NOMO-1 treated with DMSO at 0.1 percent for 48 hours (cell line): Measurements from ENCODE around the gene PIMREG.

Experiments used
- DNase-seq: peaks from one replicate; lab custom pipeline; 2025; ENCODE audit not compliant: unreplicated experiment; lab: John Stamatoyannopoulos, UW

Gene PIMREG

DNA sequence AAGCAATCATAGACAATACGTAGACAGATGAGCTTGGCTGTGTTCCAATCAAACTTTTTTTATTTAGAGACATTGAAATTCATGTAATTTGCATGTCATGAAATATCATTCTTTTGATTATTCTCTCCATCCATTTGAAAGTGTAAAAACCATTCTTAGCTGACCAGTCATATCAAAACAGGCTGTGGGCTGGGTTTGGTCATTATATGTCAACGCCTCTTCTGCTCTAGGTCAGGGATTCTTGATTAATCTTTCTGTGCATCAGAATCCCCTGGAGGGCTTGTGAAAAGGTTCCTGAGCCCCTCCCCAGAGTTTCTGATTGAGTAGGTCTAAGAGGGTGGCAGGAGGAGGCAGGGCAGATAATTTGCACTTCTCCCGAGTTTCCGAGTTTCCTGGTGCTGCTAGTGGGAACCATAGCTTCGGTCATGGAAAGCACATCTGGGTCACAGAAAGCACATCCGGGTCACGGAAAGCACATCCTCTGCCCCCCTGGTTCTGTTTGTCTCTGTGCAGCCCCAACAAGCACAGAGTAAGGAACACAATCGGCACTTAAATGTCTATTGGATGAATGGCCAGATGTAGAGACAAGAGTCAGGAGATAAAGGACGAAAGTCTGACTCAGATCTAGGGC lies 16.4 kb downstream of the PIMREG start:
- no peak for DNase-seq

DNA sequence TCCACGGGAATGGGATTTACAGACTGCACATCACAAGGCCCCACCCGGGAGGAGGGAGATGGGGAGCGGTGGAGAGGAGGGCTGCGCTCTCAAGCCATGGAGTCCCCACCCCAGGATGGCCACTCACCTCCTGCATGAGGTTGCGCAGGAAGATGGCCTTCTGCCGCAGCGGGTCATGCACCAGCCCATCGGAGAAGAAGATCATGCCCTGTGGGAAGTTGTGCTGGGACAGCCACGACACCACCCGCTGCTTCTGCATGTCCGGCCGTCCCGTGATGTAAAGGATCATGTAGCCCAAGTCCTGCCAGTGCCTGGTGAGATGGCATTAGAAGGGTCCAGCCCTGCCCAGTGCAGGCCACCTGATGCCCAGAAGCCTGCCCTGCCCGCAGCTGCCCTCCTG lies 17.0 kb downstream of the PIMREG start:
- DNase-seq = no peak

DNA sequence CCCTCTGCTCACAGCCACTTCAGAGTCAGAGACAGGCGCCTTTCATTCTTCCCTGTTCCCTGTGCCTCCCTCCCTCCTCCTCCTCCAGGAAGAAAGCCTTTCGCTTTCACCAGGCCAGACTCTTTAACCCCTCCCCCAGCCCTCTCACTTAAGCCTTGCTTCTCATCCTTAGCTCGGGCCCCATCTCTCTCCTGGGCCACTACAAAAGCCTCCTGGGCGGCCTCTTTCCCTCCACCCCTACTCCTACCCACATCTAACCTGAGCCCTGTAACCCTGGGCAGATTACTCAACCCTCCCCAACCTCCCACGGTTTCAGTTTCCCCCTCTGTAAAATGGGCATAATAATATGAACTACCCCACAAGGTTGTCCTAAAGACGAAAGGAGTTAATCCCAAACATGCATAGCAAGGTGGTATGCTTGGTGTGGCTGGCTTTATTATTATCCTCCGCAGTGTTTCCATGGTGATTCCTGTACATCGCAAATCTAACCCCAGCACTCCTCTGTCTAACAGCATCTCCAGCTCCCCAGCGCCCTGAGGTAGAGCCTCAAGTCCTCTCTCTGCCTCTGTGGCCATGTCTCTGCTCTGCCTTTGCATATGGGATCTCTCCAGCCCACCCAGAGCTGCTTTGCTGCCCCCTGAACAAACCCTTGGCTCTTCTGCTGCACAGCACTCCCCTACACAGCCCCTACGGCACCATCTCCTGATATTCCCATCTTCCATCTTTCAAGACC lies 17.7 kb downstream of the PIMREG start:
- DNase-seq = no peak

- no peak for DNase-seq
Observed at GRCh38 chr17:6462692-6463091, 18.4 kb downstream of the PIMREG start.

DNA sequence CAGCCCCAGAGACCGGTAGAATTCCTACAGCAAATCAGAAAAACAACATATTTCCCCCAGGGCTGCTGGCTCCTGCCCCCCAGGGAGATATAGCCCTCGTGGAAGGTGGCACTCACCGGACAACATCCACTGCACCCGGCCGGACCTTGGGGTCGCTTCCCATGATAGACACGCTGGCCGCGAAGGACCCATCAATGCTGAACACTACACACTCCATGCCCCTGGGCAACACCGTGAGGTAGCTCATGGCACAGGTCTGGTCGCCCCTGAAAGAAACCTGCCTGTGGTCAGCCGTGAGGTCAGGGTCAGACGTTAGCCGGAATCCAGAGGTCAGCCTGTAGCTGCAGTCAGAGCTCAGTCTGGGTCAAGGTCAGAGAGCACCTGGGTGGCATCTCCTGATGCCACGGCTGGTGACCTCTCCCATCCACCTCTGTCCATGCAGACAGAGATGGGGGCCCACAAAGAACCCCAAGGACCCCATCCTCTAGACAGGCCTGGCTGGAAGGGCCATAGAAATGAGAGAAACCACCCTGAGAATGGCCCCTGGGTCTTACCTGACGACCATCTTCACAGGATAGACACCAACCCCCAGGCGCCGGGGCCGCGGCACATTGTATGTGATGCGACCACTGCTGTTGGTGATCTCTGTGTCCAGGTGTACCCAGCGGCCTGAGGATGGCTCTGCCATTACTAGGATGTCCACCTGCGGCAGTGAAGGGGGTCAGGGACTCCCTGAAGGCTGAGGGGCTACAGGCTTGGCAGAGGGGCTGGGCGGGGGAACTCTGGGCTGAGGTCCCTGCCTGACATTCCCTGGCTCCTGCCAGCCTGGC lies 19.6 kb downstream of the PIMREG start:
- no peak for DNase-seq

- no peak for DNase-seq
Observed at GRCh38 chr17:6464446-6465041, 20.3 kb downstream of the PIMREG start.

DNA sequence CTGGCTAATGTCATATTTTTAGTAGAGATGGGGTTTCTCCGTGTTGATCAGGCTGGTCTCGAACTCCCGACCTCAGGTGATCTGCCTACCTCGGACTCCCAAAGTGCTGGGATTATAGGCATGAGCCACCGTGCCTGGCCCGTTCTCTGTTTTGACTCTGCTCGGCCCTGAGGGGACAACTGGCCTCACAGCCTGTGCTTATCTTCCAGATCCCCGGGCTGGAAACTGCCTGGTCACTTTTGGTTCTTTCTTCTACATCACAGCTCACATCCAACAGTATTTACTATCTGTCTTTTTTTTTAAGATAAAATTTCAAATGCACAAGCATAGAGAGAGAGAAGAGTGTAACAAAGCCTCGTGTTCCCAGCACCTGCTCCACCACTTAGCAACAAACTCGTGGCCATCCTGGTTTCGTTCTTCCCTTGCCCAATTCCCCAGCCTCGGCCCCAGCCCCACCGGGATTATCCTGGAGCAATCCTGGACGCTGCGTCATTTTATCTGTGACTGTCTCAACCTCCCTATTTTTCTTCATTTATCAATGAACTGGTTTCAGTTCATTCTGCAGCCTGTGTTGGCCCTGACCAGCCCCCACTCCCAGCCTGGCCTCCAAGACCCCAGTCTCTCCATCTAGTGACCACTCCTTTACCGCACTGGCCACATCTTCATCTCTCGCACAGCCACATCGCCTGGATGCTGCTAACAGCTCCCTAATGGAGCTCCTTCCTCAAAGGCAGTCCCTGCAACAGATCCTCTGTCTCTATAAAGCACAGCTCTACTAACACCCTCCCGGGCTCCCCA lies 21.1 kb downstream of the PIMREG start:
- DNase-seq = no peak

DNA sequence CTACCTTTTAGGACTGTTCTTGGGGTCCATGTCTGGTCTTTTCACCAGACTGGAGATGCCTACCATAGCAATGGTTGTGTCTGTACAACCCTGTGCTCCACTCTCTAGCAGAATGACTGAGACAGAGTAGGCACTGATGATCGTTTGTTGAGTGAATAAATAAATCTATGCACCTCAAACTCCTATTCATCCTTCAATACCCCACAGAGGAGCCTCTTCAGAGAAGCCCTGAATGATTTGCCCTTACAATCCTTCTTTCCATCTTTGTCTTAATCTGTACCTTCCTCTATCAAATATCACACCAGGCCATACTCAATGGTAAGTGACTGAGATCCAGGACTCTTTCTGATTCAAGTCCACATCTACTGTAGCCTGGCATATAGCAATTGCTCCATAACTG lies 23.3 kb downstream of the PIMREG start:
- DNase-seq = no peak

DNA sequence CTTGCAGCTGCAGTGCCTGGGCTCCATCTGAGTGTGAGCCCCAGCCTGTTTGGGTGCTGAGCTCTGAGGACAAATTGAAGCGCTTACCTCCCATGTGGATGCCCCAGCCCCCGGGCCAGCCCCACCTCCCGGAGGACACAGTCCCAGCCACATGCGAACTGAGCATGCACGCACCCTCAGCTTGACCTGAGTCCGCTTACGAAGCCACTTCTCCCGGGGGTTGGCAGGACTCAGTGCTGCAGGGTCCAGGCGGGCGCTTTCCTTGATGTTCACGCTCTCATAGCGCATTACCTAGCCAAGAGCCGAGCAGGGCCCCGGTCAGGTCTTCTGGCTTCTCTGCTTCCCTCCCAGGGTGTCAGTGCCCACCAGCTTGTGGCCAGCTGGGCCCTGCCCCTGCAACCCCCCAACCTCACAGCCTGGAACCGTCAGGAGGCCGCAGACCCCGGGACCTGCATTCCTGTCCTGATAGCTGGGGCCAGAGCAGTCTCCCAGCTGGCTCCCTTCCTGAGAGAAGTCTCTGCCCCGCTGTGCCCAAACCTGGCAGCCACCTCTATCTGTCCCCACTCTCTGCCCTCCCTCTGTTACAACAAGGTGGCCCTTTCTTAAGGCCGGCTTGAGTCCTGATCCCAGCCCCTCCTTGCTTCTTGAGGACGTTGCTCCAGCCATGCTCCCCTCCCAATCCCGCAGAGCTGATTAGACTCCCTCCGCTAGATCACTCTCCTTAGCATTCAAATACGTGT lies 24.0 kb downstream of the PIMREG start:
- DNase-seq = no peak

GRCh38 chr17:6470146-6470718 lies 26.0 kb downstream of the PIMREG start:
- DNase-seq = no peak

DNA sequence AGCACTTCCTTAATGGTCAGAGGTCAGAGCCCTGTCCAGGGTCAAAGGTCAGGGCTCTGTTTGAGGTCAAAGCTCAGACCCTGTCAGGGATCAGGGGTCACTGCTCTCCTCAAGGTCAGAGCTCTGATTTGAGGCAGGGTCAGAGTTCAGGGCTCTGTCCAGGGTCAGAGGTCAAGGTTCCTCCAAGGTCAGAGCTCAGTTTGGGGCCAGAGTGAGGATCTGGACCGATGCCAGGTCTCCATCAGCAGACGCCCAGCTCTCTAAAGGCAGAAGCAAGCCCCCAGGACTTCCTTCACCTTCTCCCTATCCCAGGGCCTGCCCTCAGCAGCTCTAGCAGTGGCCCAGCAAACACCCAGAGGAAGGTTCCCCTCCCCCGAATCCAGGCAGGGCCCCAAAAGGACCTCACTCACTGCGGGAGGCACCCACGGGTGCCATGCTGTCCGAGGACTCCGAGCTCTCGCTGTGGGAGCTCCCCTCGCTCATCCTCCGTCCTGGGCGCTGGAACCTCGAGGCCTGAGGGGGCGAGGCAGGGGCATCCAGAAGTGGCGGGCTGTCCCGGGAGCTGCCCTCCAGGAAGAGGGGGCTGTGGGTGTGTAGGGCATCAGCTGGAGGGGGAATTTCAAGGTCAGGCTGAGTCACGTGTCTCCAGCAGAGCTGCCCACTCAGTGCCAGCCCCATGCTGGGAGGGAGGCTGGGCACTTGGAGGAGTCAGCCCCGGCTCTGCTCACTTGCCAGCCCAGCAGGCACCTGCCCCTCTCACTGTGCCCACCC lies 26.7 kb downstream of the PIMREG start:
- DNase-seq = no peak

DNA sequence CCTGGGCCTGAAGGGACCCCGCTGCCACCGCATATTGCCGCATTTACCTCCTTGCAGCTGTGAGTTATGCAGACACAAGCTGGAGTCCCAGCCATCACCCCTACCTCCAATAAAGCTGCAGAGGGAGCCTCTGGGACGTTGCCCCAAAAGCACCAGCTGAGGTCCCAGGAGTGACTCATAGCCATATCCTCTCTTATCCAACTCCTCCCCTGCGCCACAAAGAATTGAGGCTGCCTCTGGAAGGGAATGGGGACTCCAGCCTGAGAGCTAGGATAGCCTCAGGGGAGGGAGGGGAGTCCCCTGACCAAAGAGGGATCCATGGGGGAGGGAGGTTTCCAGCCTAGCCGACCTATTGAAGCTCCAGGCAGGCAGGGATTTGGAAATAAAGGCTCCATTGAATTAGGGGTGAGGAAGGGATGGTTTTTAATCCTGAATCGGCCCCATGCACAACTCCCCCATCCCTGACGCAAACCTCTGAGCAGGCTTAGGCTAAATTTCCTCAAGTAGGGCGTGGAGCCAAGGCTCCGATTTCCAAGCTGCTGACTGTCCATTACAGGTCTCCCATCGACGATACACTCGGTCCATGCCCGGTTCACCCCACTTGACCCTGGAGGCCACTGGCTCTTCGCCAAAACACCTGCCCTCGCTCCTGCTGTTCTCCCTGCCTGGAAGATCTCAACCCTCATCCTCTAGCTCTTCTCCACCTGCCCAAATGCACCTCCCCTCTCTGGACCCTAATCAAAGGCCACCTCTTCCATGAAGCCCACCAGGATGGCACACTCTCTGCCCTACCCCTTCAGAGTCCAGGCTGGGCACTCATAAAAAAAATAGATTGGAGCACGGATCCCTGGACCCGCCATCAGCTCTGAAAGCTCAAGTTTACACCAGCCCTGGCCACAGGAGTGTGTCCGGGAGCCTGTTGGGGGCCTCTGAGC lies 27.5 kb downstream of the PIMREG start:
- DNase-seq = no peak

DNA sequence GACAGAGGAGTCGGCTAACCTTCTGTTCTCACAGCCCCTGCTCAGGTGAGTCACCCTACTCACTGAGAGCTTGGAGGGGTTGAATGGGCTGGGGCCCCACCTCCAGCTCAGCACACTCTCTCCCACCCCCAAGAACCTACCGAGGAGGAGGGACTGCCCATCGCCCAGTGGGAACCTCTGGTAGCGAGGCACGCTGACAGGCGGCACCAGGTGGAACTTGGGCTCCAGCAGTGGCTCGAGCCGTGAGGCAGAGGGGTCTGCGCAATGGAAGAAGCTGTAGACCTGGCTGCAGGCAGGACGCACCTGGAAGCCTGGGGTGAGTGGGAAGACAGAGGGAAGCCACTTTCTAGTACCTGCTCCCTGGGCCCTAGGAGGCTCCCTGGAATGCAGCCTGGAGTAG lies 28.3 kb downstream of the PIMREG start:
- no peak for DNase-seq

GRCh38 chr17:6473128-6473767 lies 29.0 kb downstream of the PIMREG start:
- peak; percentile 36 for DNase-seq

- DNase-seq = no peak
Observed at GRCh38 chr17:6474376-6474775, 30.1 kb downstream of the PIMREG start.

- no peak for DNase-seq
Observed at GRCh38 chr17:6474906-6475305, 30.7 kb downstream of the PIMREG start.

DNA sequence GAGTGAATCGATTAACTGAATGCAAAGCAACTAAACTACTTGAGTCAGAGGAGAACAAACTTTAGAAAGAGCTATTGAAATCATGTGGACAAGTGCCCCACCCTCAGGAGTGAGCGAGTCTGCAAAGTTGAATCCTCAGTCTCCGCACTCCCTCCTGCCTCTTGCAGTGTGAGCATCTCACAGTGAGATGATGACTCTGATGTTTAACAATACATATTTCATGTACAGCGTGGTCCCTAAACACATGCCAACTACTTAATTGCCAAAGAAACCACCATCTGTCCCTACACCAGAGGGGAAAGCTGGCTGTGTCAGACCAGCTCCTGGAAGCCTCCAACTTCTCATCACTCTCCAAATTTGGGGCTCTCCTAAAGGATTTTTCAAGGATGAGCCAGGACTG lies 31.2 kb downstream of the PIMREG start:
- DNase-seq = no peak
